ENCODE measurements around the gene EXOSC2. TPM values are rescaled to one million over a fixed set of nuclear protein-coding genes. Genes with fewer than 3 reads are reported as not detected.

The EXOSC2 gene
- total and polyA plus RNA-seq, 2 of the 13 experiments (the other 11 are each of a cell fraction or from before 2014, with no cell fraction given): 27.5 to 63.8 TPM

GRCh38 chr9:130713286-130713960 lies 19.8 kb downstream of the EXOSC2 start (continued):
- TF ChIP-seq ZNF275 (CRISPR knock-in tag; IDR thresholded peaks at IDR 0.05; ENCODE audit: borderline replicate concordance): no peak
- TF ChIP-seq ZNF556 (CRISPR knock-in tag; IDR thresholded peaks at IDR 0.05; ENCODE audit: borderline replicate concordance): 0 out of 2 replicates have a peak, but pooled peaks have one; percentile 8
- TF ChIP-seq IKZF4 (CRISPR knock-in tag; IDR thresholded peaks at IDR 0.05; ENCODE audit: borderline replicate concordance, low read depth, not compliant biosample characterization): no peak
- no peak for TF ChIP-seq ZNF432 (CRISPR knock-in tag; IDR thresholded peaks at IDR 0.05; ENCODE audit: borderline replicate concordance)
- no peak for TF ChIP-seq ZNF720 (CRISPR knock-in tag; IDR thresholded peaks at IDR 0.05)
- no peak for TF ChIP-seq ZNF441 (CRISPR knock-in tag; IDR thresholded peaks at IDR 0.05; ENCODE audit: borderline replicate concordance)
- TF ChIP-seq SAP130 (CRISPR knock-in tag; IDR thresholded peaks at IDR 0.05; ENCODE audit: low read depth): 0 out of 2 replicates have a peak, but pooled peaks have one; percentile 16
- TF ChIP-seq HNRNPUL1 (IDR thresholded peaks at IDR 0.05; ENCODE audit: low read depth, low read length): no peak
- TF ChIP-seq ZBTB10 (CRISPR knock-in tag; IDR thresholded peaks at IDR 0.05; ENCODE audit: borderline replicate concordance): peak; percentile 24; the same call in 1 of the 2 replicates
- no peak for TF ChIP-seq ZNF704 (CRISPR knock-in tag; IDR thresholded peaks at IDR 0.05; ENCODE audit: borderline replicate concordance)
- TF ChIP-seq ZZZ3 (CRISPR knock-in tag; IDR thresholded peaks at IDR 0.05; ENCODE audit: borderline replicate concordance): no peak
- no peak for TF ChIP-seq HOXA3 (CRISPR knock-in tag; IDR thresholded peaks at IDR 0.05)
- no peak for TF ChIP-seq FUBP1 (CRISPR knock-in tag; IDR thresholded peaks at IDR 0.05; ENCODE audit: borderline replicate concordance)
- TF ChIP-seq ZNF33A (CRISPR knock-in tag; IDR thresholded peaks at IDR 0.05; ENCODE audit: borderline replicate concordance): no peak
- TF ChIP-seq UBTF (CRISPR knock-in tag; IDR thresholded peaks at IDR 0.05): peak; percentile 4; the same call in 1 of the 2 replicates
- no peak for TF ChIP-seq HNRNPLL (IDR thresholded peaks at IDR 0.05; ENCODE audit: low read depth, low read length, poor library complexity, severe bottlenecking)
- TF ChIP-seq ZNF350 (CRISPR knock-in tag; IDR thresholded peaks at IDR 0.05; ENCODE audit: borderline replicate concordance, low read depth): no peak
- no peak for TF ChIP-seq ZNF547 (CRISPR knock-in tag; IDR thresholded peaks at IDR 0.05)
